CD4-positive, alpha-beta T cell treated with Interleukin-15 for 1 hour (primary cell): Measurements from ENCODE around the gene PDE11A.

ENCODE experiments used
- DNase-seq: peaks from one replicate; pipeline ENCODE4 v3.0.0-alpha.2; 2020

PDE11A gene

DNA sequence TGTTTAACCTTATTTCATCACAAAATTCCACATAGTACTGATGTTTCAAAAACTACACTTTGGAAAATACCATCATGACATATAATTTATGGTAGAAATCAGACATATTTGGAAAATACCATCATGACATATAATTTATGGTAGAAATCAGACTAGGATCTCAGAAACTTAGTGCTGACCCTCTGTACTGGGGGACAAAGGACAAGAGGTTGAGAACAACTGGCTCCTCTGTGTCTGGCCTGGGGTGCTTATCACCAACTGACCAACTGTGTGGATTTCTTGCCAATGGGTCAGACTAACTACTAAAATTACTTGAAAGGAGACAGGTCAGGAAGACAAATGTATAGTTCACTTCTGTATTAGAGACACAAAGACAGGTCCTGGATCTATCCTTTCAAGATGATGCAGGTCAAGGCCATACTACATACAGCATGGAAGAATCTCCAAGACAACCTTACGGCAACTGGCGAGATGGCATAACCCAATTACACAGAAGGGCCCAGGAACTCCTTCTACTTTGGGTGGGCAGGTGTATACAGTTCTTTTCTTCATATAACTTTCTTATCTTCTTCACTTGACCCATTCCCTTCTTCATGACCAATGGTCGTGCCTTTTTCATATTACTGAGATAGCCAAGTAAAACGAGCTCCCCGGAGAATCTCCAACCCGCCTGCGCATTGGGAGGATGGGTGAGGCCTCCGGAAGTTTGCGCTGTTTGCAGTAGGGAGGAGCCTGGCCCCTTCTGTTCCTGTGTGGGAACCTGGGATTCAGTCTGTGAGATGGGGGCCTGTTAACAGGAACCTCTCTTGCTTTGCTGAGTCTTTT, 389.5 kb downstream of the PDE11A start:
- DNase-seq, result no peak

DNA sequence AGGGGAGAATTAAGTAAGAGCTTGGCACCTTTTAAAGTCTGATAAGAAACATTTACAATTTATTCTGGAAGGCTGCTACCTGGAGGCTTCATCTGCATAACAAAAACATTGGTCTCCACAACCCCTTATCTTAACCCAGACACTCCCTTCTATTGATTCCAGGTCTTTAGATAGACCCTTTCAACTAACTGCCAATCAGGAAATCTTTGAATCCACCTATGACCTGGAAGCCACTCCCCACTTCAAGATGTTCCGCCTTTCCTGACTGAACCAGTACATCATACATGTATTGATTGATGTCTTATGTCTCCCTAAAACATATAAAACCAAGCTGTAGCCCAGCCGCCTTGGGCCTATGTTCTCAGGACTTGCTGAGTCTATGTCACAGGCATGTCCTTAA, 390.6 kb downstream of the PDE11A start:
- no peak for DNase-seq

GRCh38 chr2:177680866-177681712, 391.5 kb downstream of the PDE11A start:
- no peak for DNase-seq

DNA sequence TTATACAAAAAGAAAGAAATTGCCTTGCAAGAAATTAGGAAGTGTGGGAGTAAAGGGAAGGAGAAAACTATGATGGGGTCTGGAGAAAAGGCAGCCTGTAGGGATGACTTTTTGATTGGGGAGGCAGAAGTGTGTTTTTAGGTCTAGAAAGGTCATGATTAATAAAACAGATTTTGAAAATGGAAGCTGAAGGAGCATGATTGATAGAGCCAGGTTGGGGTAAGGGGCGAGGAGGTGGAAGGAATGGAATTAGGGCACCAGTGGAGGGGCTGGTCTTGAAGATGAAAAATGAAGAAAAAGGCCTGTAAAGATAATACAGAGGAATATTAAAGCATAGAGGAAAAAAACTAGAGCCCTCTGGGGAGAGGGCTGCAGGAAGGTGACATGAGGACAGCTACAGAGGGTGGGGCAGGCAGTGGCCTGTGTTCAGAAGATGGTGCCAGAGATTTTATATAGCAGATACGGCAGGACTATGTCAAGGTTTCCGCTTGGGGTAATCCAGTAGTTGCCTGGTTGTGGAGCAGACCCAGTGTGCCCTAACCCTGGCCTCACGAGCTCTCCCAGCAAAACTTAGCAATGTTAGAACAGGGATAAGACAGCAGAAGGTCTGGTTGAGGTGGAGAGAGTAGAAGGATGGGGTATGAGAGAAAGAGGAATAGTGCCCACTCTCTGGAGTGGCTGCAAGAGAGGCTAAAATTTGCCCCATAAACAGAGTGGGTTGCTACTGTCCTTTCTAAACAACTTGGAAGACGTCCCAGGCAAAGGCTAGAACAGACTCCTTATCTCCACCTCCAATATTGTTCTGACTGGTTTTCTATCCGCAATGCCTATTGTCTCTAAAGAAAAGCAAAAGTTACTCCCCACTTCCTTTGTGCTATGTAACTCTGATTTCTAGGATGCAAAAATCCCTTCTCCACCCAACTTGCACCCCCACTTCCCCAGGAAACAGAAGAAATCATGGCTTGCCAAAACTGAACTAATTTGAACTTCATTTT, 392.7 kb downstream of the PDE11A start:
- no peak for DNase-seq

- no peak for DNase-seq
These were observed 393.6 kb downstream of the PDE11A start for GRCh38 chr2:177678939-177679338.

- DNase-seq, result no peak
These were observed 395.9 kb downstream of the PDE11A start for GRCh38 chr2:177676636-177677035.

DNA sequence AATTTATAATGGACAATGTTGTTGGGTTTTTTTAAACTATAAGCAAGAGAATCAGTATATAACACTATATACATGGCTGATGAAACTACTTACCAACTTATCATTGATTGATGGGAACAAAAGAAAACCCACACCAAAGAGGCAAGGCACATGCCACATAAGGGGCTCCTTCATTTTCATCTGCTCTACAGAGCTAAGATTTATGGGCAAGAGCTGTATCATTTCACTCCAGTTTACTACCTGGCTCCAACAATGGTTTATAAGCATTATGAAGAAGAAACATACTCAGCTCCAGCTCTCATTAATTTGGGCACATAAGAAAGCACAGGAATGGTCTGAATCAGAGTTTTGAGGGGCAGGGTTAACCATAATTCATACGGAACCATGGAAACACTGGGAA, 396.8 kb downstream of the PDE11A start:
- no peak for DNase-seq

DNA sequence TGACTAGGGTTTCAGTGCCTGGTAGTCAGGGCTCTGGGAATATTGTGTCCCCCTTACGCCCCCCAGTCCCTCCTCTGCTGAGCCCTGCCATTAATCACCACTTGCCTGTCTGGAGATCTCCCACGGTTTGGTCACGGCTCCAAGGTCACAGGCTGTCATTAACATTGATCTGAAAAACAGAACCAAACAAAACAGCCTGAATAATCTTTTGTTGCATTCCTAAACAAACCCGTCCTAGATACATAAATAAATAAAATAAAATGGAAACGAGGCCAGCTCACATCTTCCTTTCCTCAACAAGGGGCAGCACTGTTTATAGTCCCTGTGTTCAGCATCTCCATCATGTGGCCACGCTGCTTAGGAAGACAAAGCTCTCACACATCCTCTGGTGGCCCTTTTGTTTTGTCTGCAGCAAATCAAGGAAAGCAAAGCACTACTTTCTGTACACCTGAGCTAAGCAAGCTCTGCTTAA, 397.2 kb downstream of the PDE11A start:
- no peak for DNase-seq

DNA sequence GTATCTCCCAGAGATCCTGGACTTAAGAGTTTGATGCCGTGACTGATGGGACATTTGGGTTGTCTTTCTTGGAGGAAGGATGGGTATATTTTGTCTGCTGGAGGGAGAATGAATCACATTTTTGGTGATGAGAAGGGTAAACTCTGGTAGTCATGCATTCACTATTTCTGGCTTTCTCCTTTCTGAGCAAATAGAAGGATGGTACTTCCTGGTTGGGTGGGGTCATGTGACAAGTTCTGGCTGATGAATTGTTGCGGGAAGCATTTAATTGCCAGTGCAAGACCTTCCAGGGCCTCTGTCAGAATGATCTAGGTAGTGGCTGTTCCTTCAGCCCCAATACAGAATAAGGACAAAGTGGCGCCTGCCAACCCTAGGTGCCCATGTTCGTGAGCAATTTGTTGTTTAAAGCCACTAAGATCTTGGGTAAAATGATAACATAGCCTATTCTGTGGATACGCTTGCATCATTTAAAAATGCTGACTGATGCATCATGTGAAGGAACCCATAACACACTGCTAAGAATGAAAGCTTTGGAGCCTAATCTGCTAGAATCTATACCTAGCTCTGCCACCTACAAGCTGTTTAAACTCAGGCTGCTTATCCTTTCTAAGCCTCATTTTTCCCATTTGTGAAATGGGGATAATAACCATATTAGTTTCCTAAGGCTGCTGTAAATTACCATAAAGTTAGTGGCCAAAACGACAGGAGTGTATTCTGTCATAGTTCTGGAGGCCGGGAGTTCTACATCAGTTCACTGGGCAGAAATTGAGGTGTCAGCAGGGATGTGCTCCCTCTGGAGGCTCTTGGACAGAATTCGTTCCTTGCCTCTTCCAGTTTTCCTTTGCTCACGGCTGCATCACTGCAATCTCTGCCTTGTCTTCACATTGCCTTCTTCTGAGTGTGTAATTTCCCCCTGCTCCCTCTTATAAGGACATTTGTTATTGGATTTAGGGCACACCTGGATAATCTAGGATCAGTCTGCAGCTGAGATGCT, 398.7 kb downstream of the PDE11A start:
- DNase-seq, result no peak

GRCh38 chr2:177671662-177672061, 400.9 kb downstream of the PDE11A start:
- DNase-seq, result no peak

DNA sequence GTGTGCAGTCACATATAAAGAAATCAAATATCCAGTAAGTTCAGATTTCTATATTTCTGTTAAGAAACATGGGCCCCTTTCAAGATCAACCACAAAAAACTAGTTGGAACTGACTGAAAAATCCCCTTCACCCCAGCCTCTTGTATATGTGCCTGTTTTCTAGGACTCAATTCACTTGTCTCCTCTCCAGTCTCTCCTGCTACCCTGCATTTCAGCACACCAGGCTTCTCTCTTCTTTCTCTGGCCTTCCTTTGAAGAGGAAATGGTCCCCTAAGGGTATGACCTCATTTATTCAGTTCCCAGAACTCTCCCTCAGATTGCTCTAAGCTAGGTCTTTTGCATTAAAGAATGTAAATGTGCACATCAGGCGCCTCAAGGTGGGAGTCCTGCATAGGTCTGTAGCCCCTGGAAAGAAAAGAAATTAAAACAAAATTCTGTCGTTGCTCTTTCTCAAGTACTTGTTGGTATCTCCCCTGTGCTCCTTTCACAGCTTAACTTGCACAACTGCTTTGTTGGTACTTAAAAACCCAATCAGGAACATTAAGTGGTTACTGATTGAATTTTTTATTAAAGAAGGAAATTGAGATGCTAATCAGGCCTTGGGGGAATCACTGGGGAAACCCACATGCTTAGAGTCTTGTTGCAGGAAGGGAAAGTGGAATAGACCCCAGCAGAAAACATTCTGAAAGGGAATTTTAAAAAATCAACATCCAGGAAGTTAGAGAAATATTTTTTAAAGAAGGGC, 401.6 kb downstream of the PDE11A start:
- no peak for DNase-seq

DNA sequence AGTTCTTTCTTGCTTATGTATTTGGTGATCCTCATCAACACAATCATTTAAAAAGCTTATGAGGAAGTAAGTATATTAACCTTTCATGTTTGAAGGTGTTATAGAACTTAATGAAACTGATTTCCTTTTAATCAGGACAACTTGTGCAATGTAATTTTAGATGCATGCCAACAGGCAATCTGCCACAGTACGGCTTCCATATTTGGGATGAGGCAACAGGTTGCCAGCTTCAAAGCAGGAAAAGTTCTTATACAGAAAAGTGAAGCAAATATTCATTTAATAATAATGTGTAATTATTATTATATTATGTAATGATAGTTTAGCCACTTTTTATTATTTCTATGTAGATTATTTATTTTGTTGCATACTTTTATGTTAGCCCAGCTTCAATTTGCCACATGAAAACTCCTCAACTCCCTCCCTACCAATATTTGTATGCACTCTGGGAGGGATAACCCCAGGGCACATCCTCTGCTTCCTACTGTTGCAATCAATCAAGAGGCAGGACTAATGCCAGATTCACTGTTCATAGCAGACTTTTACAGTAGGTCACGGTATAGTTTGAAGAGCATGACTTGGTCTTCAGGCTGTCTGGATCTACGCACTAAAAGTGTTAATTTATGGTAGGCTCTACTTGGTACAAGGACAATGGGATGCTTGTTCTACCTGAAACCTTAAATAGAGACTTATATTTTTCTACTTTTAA, 402.8 kb downstream of the PDE11A start:
- no peak for DNase-seq

GRCh38 chr2:177669201-177669600, 403.4 kb downstream of the PDE11A start:
- no peak for DNase-seq

- DNase-seq, result no peak
These were observed 404.0 kb downstream of the PDE11A start for GRCh38 chr2:177668617-177669016.

DNA sequence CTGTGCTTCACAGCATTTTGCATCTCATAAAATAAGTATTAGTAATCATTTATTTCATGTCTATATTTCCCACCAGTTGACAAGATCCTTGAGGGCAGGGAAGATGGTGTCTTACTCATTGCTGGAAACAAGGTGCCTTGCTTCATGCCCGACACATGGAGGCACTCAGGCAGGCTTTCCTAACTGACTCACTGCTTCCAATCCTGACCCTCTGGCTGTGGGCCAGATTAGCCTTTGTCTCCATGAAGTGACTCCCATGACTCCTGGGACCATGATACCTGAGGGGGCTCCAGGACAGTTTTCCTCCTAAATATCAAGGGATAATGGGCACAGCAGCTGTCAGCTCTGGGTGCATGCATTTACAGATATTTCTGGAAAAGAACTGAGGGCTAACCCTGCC, 405.0 kb downstream of the PDE11A start:
- DNase-seq, result no peak

DNA sequence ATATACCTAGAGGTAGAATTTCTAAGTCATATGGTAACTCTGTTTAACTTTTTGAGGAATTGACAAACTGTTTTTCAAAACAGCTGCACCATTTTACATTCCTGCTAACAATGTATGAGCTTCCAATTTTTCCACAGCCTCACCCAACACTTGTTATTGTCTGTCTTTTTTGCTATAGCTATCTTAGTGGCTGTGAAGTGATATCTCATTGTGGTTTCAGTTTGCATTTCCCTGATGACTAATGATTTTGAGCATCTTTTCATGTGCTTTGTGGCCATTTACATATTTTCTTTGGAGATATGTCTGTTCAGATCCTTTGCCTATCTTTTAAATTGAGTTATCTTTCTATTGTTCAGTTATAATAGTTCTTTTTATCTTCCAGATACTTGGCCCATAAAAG, 406.2 kb downstream of the PDE11A start:
- DNase-seq, result no peak

DNA sequence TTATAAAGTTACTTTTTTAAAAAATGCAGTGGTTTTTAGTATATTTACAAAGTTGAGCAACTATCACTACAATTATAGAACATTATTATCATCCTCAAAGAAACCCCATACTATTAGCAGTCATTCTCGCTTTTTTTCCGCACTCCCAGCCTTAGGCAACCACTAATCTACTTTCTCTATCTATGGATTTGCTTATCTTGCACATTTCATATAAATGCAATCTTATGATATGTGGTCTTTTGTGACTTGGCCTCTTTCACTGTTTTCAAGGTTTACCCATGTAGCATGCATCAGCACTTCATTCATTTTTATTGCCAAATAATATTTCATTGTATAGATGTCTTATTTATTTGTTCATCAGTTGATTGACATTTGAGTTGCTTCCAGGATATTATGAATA, 406.6 kb downstream of the PDE11A start:
- no peak for DNase-seq

GRCh38 chr2:177665328-177665727, 407.2 kb downstream of the PDE11A start:
- no peak for DNase-seq

GRCh38 chr2:177662895-177663294, 409.7 kb downstream of the PDE11A start:
- DNase-seq, result no peak

DNA sequence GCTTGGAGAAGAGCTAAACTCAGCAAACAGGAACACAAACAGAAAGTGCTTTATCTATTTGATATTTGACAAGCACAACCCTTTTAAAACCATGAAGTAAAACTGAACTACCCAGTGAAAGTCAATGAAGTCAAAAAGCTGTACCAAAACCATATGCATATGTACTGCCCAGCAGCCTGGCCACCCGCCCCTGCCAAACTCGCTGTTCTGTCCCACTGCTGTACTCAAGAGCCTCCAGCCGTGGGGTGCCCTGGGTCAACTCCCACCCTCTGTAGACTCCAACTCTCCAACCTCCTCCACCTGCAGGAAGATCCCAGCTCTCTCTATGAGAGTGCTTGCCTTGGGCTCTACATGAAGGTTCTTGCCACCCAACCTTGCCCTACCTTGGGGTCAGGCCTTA, 411.8 kb downstream of the PDE11A start:
- DNase-seq, result no peak
